HEK293T (cell line): ENCODE data around the gene STARD13.

Experiments used
- ARNT ChIP-seq: fragments of 450-650 bp; IDR thresholded peaks from 2 replicates; pipeline ENCODE4 v1.6.1; 2017; ENCODE audit warnings: mild to moderate bottlenecking
- ELF4 ChIP-seq: fragments of 450-650 bp; IDR thresholded peaks from 2 replicates; pipeline ENCODE4 v1.6.1; 2017; ENCODE audit warnings: antibody characterized with exemption
- FOXA1 ChIP-seq: fragments of 450-650 bp; IDR thresholded peaks from 2 replicates; pipeline ENCODE4 v1.6.1; 2016; ENCODE audit warnings: mild to moderate bottlenecking
- FOXK2 ChIP-seq: fragments of 450-650 bp; IDR thresholded peaks from 2 replicates; pipeline ENCODE4 v1.6.1; 2016; ENCODE audit warnings: mild to moderate bottlenecking
- HDGF ChIP-seq: fragments of 450-650 bp; IDR thresholded peaks from 2 replicates; pipeline ENCODE4 v1.6.1; 2017; ENCODE audit warnings: antibody characterized with exemption, borderline replicate concordance
- PKNOX1 ChIP-seq: fragments of 450-650 bp; IDR thresholded peaks from 2 replicates; pipeline ENCODE4 v1.6.1; 2016
- SUZ12 ChIP-seq: fragments of 450-650 bp; IDR thresholded peaks from 2 replicates; pipeline ENCODE4 v1.6.1; 2016; ENCODE audit warnings: mild to moderate bottlenecking
- TARDBP ChIP-seq: fragments of 450-650 bp; IDR thresholded peaks from 2 replicates; pipeline ENCODE4 v1.6.1; 2016

GRCh38 chr13:33096886-33097605 lies 188.5 kb downstream of the STARD13 start:
- TF ChIP-seq SUZ12 (no peak), ELF4 (no peak), FOXK2 (no peak), TARDBP (no peak), FOXA1 (no peak), HDGF (no peak), ARNT (no peak), PKNOX1 (no peak)
